AG10803 (cell line): ENCODE measurements around the gene PAQR4.

Experiments used
- DNase-seq: peaks from one replicate; pipeline ENCODE4 v3.0.0; 2010; ENCODE audit warnings: low read depth
- H3K4me3 ChIP-seq: 2 replicates; pipeline ENCODE4 v1.5.1; 2011; ENCODE audit warnings: mild to moderate bottlenecking, low read length, control low read depth
- CTCF ChIP-seq: conservative IDR thresholded peaks from 2 replicates; pipeline ENCODE4 v1.5.1; 2011; ENCODE audit warnings: mild to moderate bottlenecking, low read length, control low read depth, inconsistent platforms

The PAQR4 gene

GRCh38 chr16:2967211-2967631, 1.9 kb upstream of the PAQR4 start:
- no peak for DNase-seq
- H3K4me3 ChIP-seq: no peak overlapping the region
- TF ChIP-seq CTCF: no peak

GRCh38 chr16:2967721-2968161, 1.4 kb upstream of the PAQR4 start:
- no peak overlapping the region for H3K4me3 ChIP-seq
- no peak for TF ChIP-seq CTCF
- no peak for DNase-seq

DNA sequence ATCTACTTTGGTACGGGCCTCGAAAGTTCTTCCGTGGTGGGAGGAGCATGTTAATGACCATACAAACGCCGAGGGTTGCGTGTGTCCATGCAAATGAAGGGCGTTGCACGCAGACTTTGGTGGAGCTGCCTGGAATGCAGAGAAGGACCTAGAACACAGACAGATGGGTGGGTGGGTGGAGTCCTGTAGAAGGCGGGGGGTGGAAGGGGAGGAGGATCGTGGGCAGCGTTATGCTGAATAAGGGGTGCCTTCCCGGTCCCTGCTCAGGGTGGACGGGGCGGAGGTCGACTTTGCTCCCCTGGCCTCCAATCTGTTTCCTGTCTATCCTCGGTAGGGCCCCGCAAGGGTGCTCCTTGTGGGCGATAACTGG, 795 bp upstream of the PAQR4 start:
- no peak for TF ChIP-seq CTCF
- H3K4me3 ChIP-seq: no peak overlapping the region; the same call in 1 of the 2 replicates
- no peak for DNase-seq

GRCh38 chr16:2969545-2970521, 685 bp downstream of the PAQR4 start:
- H3K4me3 ChIP-seq: peak overlapping the region; percentile 56
- peak; percentile 40 for DNase-seq
- TF ChIP-seq CTCF: peak; percentile 46

DNA sequence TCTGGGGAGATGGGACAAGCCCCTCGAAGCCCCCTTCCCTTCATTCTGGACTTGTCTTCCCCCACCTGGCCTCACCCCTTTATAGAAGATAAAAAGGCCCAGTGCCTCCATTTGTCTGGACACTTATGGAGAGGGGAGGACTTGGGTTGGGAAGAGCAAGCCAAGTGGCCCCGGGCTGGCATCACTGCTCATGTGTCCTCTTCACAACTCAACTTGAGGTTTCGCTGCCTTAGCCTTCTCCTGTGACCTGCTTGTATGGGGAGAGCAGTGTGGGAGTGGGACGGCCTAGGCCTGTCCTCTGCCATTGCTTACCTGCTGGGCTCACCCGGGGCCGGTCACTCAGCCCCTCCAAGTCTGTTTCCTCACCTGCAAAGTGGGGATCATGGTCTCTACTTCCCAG, 1.4 kb downstream of the PAQR4 start:
- no peak for TF ChIP-seq CTCF
- H3K4me3 ChIP-seq: peak overlapping the region; percentile 30
- no peak for DNase-seq

DNA sequence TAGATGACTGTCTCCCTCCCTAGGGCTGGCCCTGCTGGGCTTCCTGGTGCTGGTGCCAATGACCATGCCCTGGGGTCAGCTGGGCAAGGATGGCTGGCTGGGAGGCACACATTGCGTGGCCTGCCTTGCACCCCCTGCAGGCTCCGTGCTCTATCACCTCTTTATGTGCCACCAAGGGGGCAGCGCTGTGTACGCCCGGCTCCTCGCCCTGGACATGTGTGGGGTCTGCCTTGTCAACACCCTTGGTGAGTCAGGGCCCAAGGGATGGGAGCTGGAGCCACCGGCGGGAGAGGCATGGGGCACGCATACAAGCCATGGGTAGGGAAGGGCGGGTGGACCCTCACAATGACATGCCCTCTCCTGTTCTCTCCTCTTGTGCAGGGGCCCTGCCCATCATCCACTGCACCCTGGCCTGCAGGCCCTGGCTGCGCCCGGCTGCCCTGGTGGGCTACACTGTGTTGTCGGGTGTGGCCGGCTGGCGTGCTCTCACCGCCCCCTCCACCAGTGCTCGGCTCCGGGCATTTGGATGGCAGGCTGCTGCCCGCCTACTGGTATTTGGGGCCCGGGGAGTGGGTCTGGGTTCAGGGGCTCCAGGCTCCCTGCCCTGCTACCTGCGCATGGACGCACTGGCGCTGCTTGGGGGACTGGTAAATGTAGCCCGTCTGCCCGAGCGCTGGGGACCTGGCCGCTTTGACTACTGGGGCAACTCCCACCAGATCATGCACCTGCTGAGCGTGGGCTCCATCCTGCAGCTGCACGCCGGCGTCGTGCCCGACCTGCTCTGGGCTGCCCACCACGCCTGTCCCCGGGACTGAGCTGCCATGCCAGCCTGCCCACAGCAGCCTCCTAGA, 2.2 kb downstream of the PAQR4 start:
- H3K4me3 ChIP-seq: no peak overlapping the region
- TF ChIP-seq CTCF: no peak
- DNase-seq: no peak
